Lower lobe of right lung (tissue), 2 donors: ENCODE measurements around the gene BBX. TPM values are rescaled to one million over a fixed set of nuclear protein-coding genes. Genes with fewer than 3 reads are reported as not detected.

Experiments
- ATAC-seq, 2 donors: fragments of 200-7000 bp; cut with Tn5 transposase; one replicate each; pipeline ENCODE4 v1.9.1; 2020 to 2022; ENCODE audit warnings: mild to moderate bottlenecking in 2 of 2, moderate library complexity in 2 of 2
- DNase-seq: peaks from one replicate; pipeline ENCODE4 v3.0.0-alpha.2; 2020
- H3K27ac ChIP-seq: fragments of 200-600 bp; one replicate; pipeline ENCODE4 v1.8.0; 2022
- H3K27me3 ChIP-seq: fragments of 200-600 bp; one replicate; pipeline ENCODE4 v1.8.0; 2022; ENCODE audit warnings: low read depth
- H3K36me3 ChIP-seq: fragments of 200-600 bp; one replicate; pipeline ENCODE4 v1.8.0; 2022; ENCODE audit warnings: mild to moderate bottlenecking
- H3K4me1 ChIP-seq: fragments of 200-600 bp; one replicate; pipeline ENCODE4 v1.8.0; 2022
- H3K4me3 ChIP-seq: fragments of 200-600 bp; one replicate; pipeline ENCODE4 v1.8.0; 2022; ENCODE audit warnings: mild to moderate bottlenecking
- H3K9me3 ChIP-seq: fragments of 200-600 bp; one replicate; pipeline ENCODE4 v1.8.0; 2022
- intact Hi-C: fragments of 100-400 bp; cut with DNase I; formaldehyde crosslinking; loops from one replicate; pipeline ENCODE4 v1.11.0; 2022
- total RNA-seq: library from RNA; stranded (reverse); fragmentation: NEBNext Ultra II Directional; extraction: Animal tissue kit (Norgen Biotek cat#: 25700); gene quantifications from one replicate; pipeline ENCODE4 v1.2.1, GENCODE V29; 2021
- TF ChIP-seq, protein P1 (sequence below): fragments of 200-600 bp; IDR thresholded peaks from one replicate; pipeline ENCODE4 v1.8.0; 2022; ENCODE audit warnings: antibody characterized with exemption, mild to moderate bottlenecking
- donor health status: DM: no; HTN: yes; CAD: no; lungs with severe emphysema.

The BBX gene
- total RNA-seq, 1 donor from 2014 or later: 58.3 TPM

GRCh38 chr3:107619549-107619948 lies 96.8 kb downstream of the BBX start:
- no peaks in the 10 kb centered on the region for H3K4me1 ChIP-seq
- no peak overlapping the region for H3K27ac ChIP-seq
- DNase-seq: no peak
- H3K4me3 ChIP-seq: no peak overlapping the region
- H3K27me3 ChIP-seq: no peaks in the 10 kb centered on the region
- TF ChIP-seq, protein P1, sequence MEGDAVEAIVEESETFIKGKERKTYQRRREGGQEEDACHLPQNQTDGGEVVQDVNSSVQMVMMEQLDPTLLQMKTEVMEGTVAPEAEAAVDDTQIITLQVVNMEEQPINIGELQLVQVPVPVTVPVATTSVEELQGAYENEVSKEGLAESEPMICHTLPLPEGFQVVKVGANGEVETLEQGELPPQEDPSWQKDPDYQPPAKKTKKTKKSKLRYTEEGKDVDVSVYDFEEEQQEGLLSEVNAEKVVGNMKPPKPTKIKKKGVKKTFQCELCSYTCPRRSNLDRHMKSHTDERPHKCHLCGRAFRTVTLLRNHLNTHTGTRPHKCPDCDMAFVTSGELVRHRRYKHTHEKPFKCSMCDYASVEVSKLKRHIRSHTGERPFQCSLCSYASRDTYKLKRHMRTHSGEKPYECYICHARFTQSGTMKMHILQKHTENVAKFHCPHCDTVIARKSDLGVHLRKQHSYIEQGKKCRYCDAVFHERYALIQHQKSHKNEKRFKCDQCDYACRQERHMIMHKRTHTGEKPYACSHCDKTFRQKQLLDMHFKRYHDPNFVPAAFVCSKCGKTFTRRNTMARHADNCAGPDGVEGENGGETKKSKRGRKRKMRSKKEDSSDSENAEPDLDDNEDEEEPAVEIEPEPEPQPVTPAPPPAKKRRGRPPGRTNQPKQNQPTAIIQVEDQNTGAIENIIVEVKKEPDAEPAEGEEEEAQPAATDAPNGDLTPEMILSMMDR: no peak
- no peaks in the 10 kb centered on the region for H3K36me3 ChIP-seq
- no peaks in the 10 kb centered on the region for H3K9me3 ChIP-seq
- no peak for ATAC-seq
- intact Hi-C loops: no loop called here

GRCh38 chr3:107620534-107620933 lies 97.8 kb downstream of the BBX start:
- TF ChIP-seq, protein P1: no peak
- ATAC-seq (no peak), DNase-seq (no peak)
- intact Hi-C loops: no loop called here
- Histone ChIP-seq H3K27ac (no peak overlapping the region), H3K36me3 (no peaks in the 10 kb centered on the region), H3K27me3 (no peaks in the 10 kb centered on the region), H3K4me3 (no peak overlapping the region), H3K4me1 (no peaks in the 10 kb centered on the region), H3K9me3 (no peaks in the 10 kb centered on the region)

DNA sequence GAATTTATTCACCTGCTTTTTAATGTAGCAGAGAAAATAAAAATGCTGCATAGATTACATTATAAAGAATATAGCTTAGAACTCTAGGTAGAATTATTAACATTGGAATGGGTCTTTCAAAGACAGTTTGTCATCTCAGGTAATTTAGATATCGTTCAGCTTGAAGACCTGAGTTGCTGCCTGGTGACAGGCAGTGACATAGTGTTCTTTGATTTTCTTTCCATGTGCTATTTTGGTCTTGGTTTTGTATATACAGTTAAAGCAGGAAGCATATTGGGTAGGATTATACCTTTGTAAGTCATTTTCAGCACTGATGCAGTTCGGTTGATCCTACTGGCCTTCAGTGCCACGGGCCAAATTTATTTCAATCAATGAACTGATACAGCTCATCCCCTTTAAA lies 98.7 kb downstream of the BBX start:
- Histone ChIP-seq H3K4me1 (no peaks in the 10 kb centered on the region), H3K27me3 (no peaks in the 10 kb centered on the region), H3K27ac (no peak overlapping the region), H3K36me3 (no peaks in the 10 kb centered on the region), H3K9me3 (no peaks in the 10 kb centered on the region), H3K4me3 (no peak overlapping the region)
- intact Hi-C loops: no loop called here
- ATAC-seq: no peak
- DNase-seq: no peak
- TF ChIP-seq, protein P1: no peak

DNA sequence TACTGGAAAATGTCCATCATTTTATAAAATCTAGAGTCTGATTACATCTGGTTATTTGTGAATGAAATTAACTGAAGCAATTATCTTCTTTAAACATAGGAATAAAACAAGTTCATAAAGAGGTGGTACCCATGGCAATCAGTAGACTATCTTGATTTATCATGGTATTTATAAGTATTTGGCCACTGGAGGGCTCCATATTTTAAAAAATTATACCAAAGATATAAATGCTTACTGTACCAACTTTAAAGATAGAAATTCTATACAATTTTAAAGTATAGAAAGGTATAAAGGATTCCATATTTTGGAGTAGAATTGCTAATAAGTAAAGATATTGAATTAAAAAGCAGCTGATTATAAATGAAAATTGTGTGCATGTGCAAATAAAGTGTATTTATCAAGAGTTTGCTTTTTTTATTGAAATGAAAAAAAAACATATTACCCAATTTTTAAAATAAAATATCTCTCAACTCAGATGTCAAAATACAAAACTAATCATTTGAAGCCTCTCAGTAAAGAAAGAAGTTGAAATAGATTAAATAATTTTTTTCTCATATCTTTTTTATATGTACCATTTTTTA lies 105.3 kb downstream of the BBX start:
- H3K27me3 ChIP-seq: no peaks in the 10 kb centered on the region
- H3K36me3 ChIP-seq: no peaks in the 10 kb centered on the region
- DNase-seq: no peak
- no peaks in the 10 kb centered on the region for H3K9me3 ChIP-seq
- ATAC-seq: no peak
- H3K4me3 ChIP-seq: no peak overlapping the region
- no peak overlapping the region for H3K27ac ChIP-seq
- H3K4me1 ChIP-seq: no peaks in the 10 kb centered on the region
- intact Hi-C loops: no loop called here
- TF ChIP-seq, protein P1: no peak

- H3K4me3 ChIP-seq: no peak overlapping the region
- no peaks in the 10 kb centered on the region for H3K9me3 ChIP-seq
- ATAC-seq (no peak), DNase-seq (no peak)
- no peaks in the 10 kb centered on the region for H3K27me3 ChIP-seq
- H3K36me3 ChIP-seq: no peaks in the 10 kb centered on the region
- no peaks in the 10 kb centered on the region for H3K4me1 ChIP-seq
- H3K27ac ChIP-seq: no peak overlapping the region
- TF ChIP-seq, protein P1: no peak
- intact Hi-C loops: no loop called here
Measured at GRCh38 chr3:107629566-107629965, 106.8 kb downstream of the BBX start.
